Activated T-helper 1 cell treated with anti-CD3 and anti-CD28 coated beads, Interleukin-2, amount 50 U/mL, for 16 hours (primary cell): ENCODE results near the gene SF3A2.

Source experiments
- DNase-seq, 2 donors: peaks; one replicate each; pipeline ENCODE4 v3.0.0-alpha.2; 2020; ENCODE audit warnings: low read depth in 1 of 2, low spot score in 1 of 2

The SF3A2 gene

GRCh38 chr19:2226051-2226839, 10.4 kb upstream of the SF3A2 start:
- no peak for DNase-seq

- no peak for DNase-seq
Measured at GRCh38 chr19:2226840-2227360, 9.7 kb upstream of the SF3A2 start.

GRCh38 chr19:2227415-2228156, 9.0 kb upstream of the SF3A2 start:
- no peak for DNase-seq

- DNase-seq = no peak
Measured at GRCh38 chr19:2228157-2229030, 8.2 kb upstream of the SF3A2 start.

- no peak for DNase-seq
Measured at GRCh38 chr19:2229103-2230032, 7.3 kb upstream of the SF3A2 start.

- DNase-seq = no peak
Measured at GRCh38 chr19:2230033-2230531, 6.5 kb upstream of the SF3A2 start.

- DNase-seq = no peak
Measured at GRCh38 chr19:2230807-2231533, 5.7 kb upstream of the SF3A2 start.

- no peak for DNase-seq
Measured at GRCh38 chr19:2231621-2232221, 4.9 kb upstream of the SF3A2 start.

- DNase-seq = no peak
Measured at GRCh38 chr19:2232286-2233151, 4.1 kb upstream of the SF3A2 start.

- no peak for DNase-seq
Measured at GRCh38 chr19:2233601-2234280, 2.9 kb upstream of the SF3A2 start.

GRCh38 chr19:2234996-2235380, 1.6 kb upstream of the SF3A2 start:
- no peak for DNase-seq

GRCh38 chr19:2235381-2236063, 1.1 kb upstream of the SF3A2 start:
- DNase-seq = no peak

- DNase-seq = no peak
Measured at GRCh38 chr19:2236064-2236313, 635 bp upstream of the SF3A2 start.

- DNase-seq = no peak
Measured at GRCh38 chr19:2237051-2237868, 636 bp downstream of the SF3A2 start.

- no peak for DNase-seq
Measured at GRCh38 chr19:2237869-2238153, 1.2 kb downstream of the SF3A2 start.

- no peak for DNase-seq
Measured at GRCh38 chr19:2239173-2239572, 2.5 kb downstream of the SF3A2 start.
